Stimulated activated CD8-positive, alpha-beta memory T cell treated with anti-CD3 and anti-CD28 coated beads, Interleukin-4, amount 100 ng/mL, for 1 hour (primary cell): Measurements from ENCODE around the gene USP19.
A peak's percentile ranks its signal among the peaks of the same experiment; 100 is the strongest.

Experiments used
- DNase-seq, 2 donors: peaks; one replicate each; pipeline ENCODE4 v3.0.0-alpha.2; 2020; ENCODE audit warnings: low read depth in 2 of 2, low spot score in 1 of 2

Gene USP19

GRCh38 chr3:49120438-49121131 is at the start of gene USP19:
TSS of gene USP19 (minus strand) at chr3:49120823. CDS start at chr3:49119145, 1,678 bp downstream.
- DNase-seq = peak; percentile 83

- no peak for DNase-seq
Observed at GRCh38 chr3:49166752-49167556, 46.3 kb upstream of the USP19 start.

GRCh38 chr3:49165771-49166751 is 45.4 kb upstream of the USP19 start, which contains the start of gene CCDC71:
TSS of gene CCDC71 (minus strand) at chr3:49166331. CDS start at chr3:49164208, 2,123 bp downstream.
- peak; percentile 35 to 61 for DNase-seq

GRCh38 chr3:49164983-49165720 is 44.5 kb upstream of the USP19 start:
- DNase-seq = no peak

- no peak for DNase-seq
Observed at GRCh38 chr3:49163609-49164008, 43.0 kb upstream of the USP19 start.

- DNase-seq = no peak
Observed at GRCh38 chr3:49162751-49163419, 42.3 kb upstream of the USP19 start.

GRCh38 chr3:49161808-49162530 is 41.3 kb upstream of the USP19 start:
- DNase-seq = no peak

GRCh38 chr3:49161197-49161596 is 40.6 kb upstream of the USP19 start:
- no peak for DNase-seq

GRCh38 chr3:49158792-49159191 is 38.2 kb upstream of the USP19 start:
- DNase-seq = no peak

GRCh38 chr3:49158103-49158709 is 37.6 kb upstream of the USP19 start:
- peak; percentile 20 to 25 for DNase-seq

GRCh38 chr3:49157289-49157688 is 36.7 kb upstream of the USP19 start:
- DNase-seq = no peak

- DNase-seq = no peak
Observed at GRCh38 chr3:49153349-49153912, 32.8 kb upstream of the USP19 start.

- no peak for DNase-seq
Observed at GRCh38 chr3:49151610-49152009, 31.0 kb upstream of the USP19 start.

GRCh38 chr3:49148159-49148558 is 27.5 kb upstream of the USP19 start:
- no peak for DNase-seq

- no peak for DNase-seq
Observed at GRCh38 chr3:49140080-49140479, 19.5 kb upstream of the USP19 start.

GRCh38 chr3:49135499-49135898 is 14.9 kb upstream of the USP19 start:
- no peak for DNase-seq

GRCh38 chr3:49134471-49135265 is 14.0 kb upstream of the USP19 start:
- no peak for DNase-seq
